IMR-90 (cell line): ENCODE results near the gene CLRN3. TPM values are rescaled to one million over a fixed set of nuclear protein-coding genes. Genes with fewer than 3 reads are reported as not detected.

Experiments
- ATAC-seq: fragments of 200-7000 bp; cut with Tn5 transposase; 2 replicates; pipeline ENCODE4 v1.9.1; 2020; ENCODE audit warnings: low read depth, mild to moderate bottlenecking, moderate library complexity
- Bru-seq: library from RNA; stranded (reverse); fragments of 400-500 nt; gene quantifications from one replicate; lab custom pipeline; 2021; lab: Mats Ljungman, UMichigan
- BruChase-seq, 2 experiments: library from RNA; stranded (reverse); fragments of 400-500 nt; gene quantifications; one replicate each; lab custom pipeline; 2021; lab: Mats Ljungman, UMichigan
- BruUV-seq: library from RNA; stranded (reverse); fragments of 400-500 nt; replicated peaks from 2 replicates; lab custom pipeline; 2021; lab: Mats Ljungman, UMichigan
- CTCF ChIA-PET: fragments of 300-600 bp; formaldehyde crosslinking; extraction: SDS; loops from one replicate; lab custom pipeline; 2021; ENCODE audit warnings: antibody characterized with exemption; lab: Yijun Ruan, JAX
- POLR2A ChIA-PET: fragments of 300-600 bp; sonication (Branson Sonifier 250); formaldehyde crosslinking; loops from one replicate; lab custom pipeline; 2022; ENCODE audit warnings: antibody characterized with exemption; ENCODE audit not compliant: unreplicated experiment; lab: Charles Lee
- DNase-seq: peaks from one replicate; pipeline ENCODE4 v3.0.0; 2013
- H2AFZ ChIP-seq: replicated peaks from 2 replicates; pipeline ENCODE3; 2013; ENCODE audit warnings: low read length, mild to moderate bottlenecking; ENCODE audit not compliant: poor library complexity
- H2AK5ac ChIP-seq: 2 replicates; pipeline ENCODE4 v1.6.1; 2013; ENCODE audit warnings: low read depth, low read length, inconsistent platforms
- H2AK9ac ChIP-seq: replicated peaks from 2 replicates; pipeline ENCODE3; 2013; ENCODE audit warnings: mild to moderate bottlenecking, low read depth, low read length, moderate library complexity; ENCODE audit not compliant: poor library complexity
- H2BK120ac ChIP-seq: 2 replicates; pipeline ENCODE4 v1.6.1; 2013; ENCODE audit warnings: low read depth, low read length, inconsistent platforms
- H2BK15ac ChIP-seq: 3 replicates; pipeline ENCODE4 v1.6.1; 2013; ENCODE audit warnings: low read depth, low read length, inconsistent platforms
- H2BK20ac ChIP-seq: 2 replicates; pipeline ENCODE4 v1.6.1; 2013; ENCODE audit warnings: low read depth, mild to moderate bottlenecking, inconsistent platforms, low read length, moderate library complexity
- H2BK5ac ChIP-seq: 2 replicates; pipeline ENCODE4 v1.6.1; 2013; ENCODE audit warnings: mild to moderate bottlenecking, low read depth, low read length, inconsistent platforms; ENCODE audit not compliant: poor library complexity, severe bottlenecking
- H3K14ac ChIP-seq: replicated peaks from 2 replicates; pipeline ENCODE4 v1.6.1; 2013; ENCODE audit warnings: low read depth, low read length, inconsistent platforms
- H3K18ac ChIP-seq: 2 replicates; pipeline ENCODE4 v1.6.1; 2013; ENCODE audit warnings: low read depth, low read length, control low read depth
- H3K23ac ChIP-seq: 2 replicates; pipeline ENCODE4 v1.6.1; 2013; ENCODE audit warnings: low read depth, low read length, inconsistent platforms
- H3K27ac ChIP-seq: 2 replicates; pipeline ENCODE4 v1.5.1; 2013; ENCODE audit warnings: mild to moderate bottlenecking, control low read depth, low read length; ENCODE audit not compliant: insufficient read depth
- H3K27me3 ChIP-seq: 2 replicates; pipeline ENCODE4 v1.6.1; 2013; ENCODE audit warnings: low read length; ENCODE audit not compliant: control insufficient read depth, insufficient read depth
- H3K36me3 ChIP-seq: 2 replicates; pipeline ENCODE4 v1.6.1; 2013; ENCODE audit warnings: low read length, mixed read lengths; ENCODE audit not compliant: control insufficient read depth, insufficient read depth
- H3K4ac ChIP-seq: 2 replicates; pipeline ENCODE4 v1.6.1; 2013; ENCODE audit warnings: low read depth, low read length, inconsistent platforms
- H3K4me1 ChIP-seq: 2 replicates; pipeline ENCODE4 v1.6.1; 2013; ENCODE audit warnings: low read length, mixed read lengths; ENCODE audit not compliant: control insufficient read depth, insufficient read depth
- H3K4me2 ChIP-seq: 2 replicates; pipeline ENCODE4 v1.6.1; 2013; ENCODE audit warnings: low read depth, mild to moderate bottlenecking, control low read depth, low read length, moderate library complexity
- H3K4me3 ChIP-seq: 2 replicates; pipeline ENCODE4 v1.5.1; 2013; ENCODE audit warnings: low read depth, mild to moderate bottlenecking, control low read depth, low read length, moderate library complexity; ENCODE audit not compliant: insufficient read depth
- H3K56ac ChIP-seq: 2 replicates; pipeline ENCODE4 v1.6.1; 2013; ENCODE audit warnings: low read length, inconsistent platforms; ENCODE audit not compliant: insufficient read depth; ENCODE audit errors: extremely low read depth
- H3K79me1 ChIP-seq, 2 experiments: 2 replicates each; pipeline ENCODE4 v1.6.1; 2013; ENCODE audit warnings: low read length in 2 of 2, inconsistent platforms in 1 of 2, low read depth in 1 of 2
- H3K9ac ChIP-seq: 2 replicates; pipeline ENCODE4 v1.6.1; 2013; ENCODE audit warnings: low read depth, low read length, control low read depth
- H3K9me1 ChIP-seq: 2 replicates; pipeline ENCODE4 v1.6.1; 2013; ENCODE audit warnings: low read length, inconsistent platforms; ENCODE audit not compliant: insufficient read depth
- H3K9me3 ChIP-seq: 2 replicates; pipeline ENCODE4 v1.6.1; 2013; ENCODE audit warnings: low read length; ENCODE audit not compliant: control insufficient read depth, insufficient read depth
- H4K20me1 ChIP-seq: 2 replicates; pipeline ENCODE4 v1.6.1; 2013; ENCODE audit warnings: low read length, inconsistent platforms; ENCODE audit not compliant: insufficient read depth
- H4K5ac ChIP-seq: 2 replicates; pipeline ENCODE4 v1.6.1; 2013; ENCODE audit warnings: mild to moderate bottlenecking, low read depth, low read length, control low read depth
- H4K8ac ChIP-seq, 2 experiments: 2 replicates each; pipeline ENCODE4 v1.6.1; 2013; ENCODE audit warnings: low read depth in 2 of 2, low read length in 2 of 2, control low read depth in 1 of 2, inconsistent platforms in 1 of 2
- H4K91ac ChIP-seq: 2 replicates; pipeline ENCODE4 v1.6.1; 2013; ENCODE audit warnings: low read depth, low read length, inconsistent platforms; ENCODE audit not compliant: insufficient read depth
- CEBPB ChIP-seq: IDR thresholded peaks from 2 replicates; pipeline ENCODE4 v1.6.1; 2012; ENCODE audit warnings: low read depth, low read length, improper control_type of control experiment
- CHD1 ChIP-seq: IDR thresholded peaks from 2 replicates; pipeline ENCODE4 v1.6.1; 2012; ENCODE audit warnings: low read depth, low read length, improper control_type of control experiment
- CTCF ChIP-seq: conservative IDR thresholded peaks from 2 replicates; pipeline ENCODE4 v1.5.1; 2012; ENCODE audit warnings: mild to moderate bottlenecking, low read depth, low read length, improper control_type of control experiment
- ELK1 ChIP-seq: fragments of 150-350 bp; IDR thresholded peaks from 2 replicates; pipeline ENCODE4 v1.6.1; 2016; ENCODE audit warnings: low read depth, mild to moderate bottlenecking, low read length, moderate library complexity, borderline replicate concordance
- FOS ChIP-seq: fragments of 150-350 bp; IDR thresholded peaks from 2 replicates; pipeline ENCODE4 v1.6.1; 2016; ENCODE audit warnings: low read depth, low read length
- MAFK ChIP-seq: IDR thresholded peaks from 2 replicates; pipeline ENCODE4 v1.6.1; 2012; ENCODE audit warnings: low read depth, low read length, improper control_type of control experiment
- NFE2L2 ChIP-seq: fragments of 150-350 bp; IDR thresholded peaks from 2 replicates; pipeline ENCODE4 v1.6.1; 2016; ENCODE audit warnings: low read depth, mild to moderate bottlenecking, low read length
- RCOR1 ChIP-seq: IDR thresholded peaks from 2 replicates; pipeline ENCODE4 v1.6.1; 2012; ENCODE audit warnings: mild to moderate bottlenecking, low read length, improper control_type of control experiment; ENCODE audit not compliant: insufficient replicate concordance
- SMC3 ChIP-seq: fragments of 150-350 bp; IDR thresholded peaks from 2 replicates; pipeline ENCODE4 v1.6.1; 2016; ENCODE audit warnings: low read depth, mild to moderate bottlenecking, antibody characterized with exemption, low read length, moderate library complexity
- USF2 ChIP-seq: fragments of 150-350 bp; IDR thresholded peaks from 2 replicates; pipeline ENCODE4 v1.6.1; 2017; ENCODE audit warnings: mild to moderate bottlenecking, antibody characterized with exemption, low read length, low read depth
- dilution Hi-C: fragments of 300-500 bp; cut with HindIII; formaldehyde crosslinking; loops from one replicate; pipeline ENCODE4 v1.14.3; 2018; ENCODE audit warnings: low sequenced_read_pairs; ENCODE audit not compliant: unreplicated experiment
- in situ Hi-C: fragments of 300-500 bp; cut with MboI; formaldehyde crosslinking; loops from 3 replicates; pipeline ENCODE4 v1.14.3; 2019; ENCODE audit warnings: low sequenced_read_pairs, inconsistent platforms, mixed read lengths
- intact Hi-C: fragments of 100-400 bp; cut with micrococcal nuclease; formaldehyde crosslinking; loops from 2 replicates; pipeline ENCODE4 v1.10.0; 2022
- long read RNA-seq: library from polyadenylated mRNA; unstranded; transcript quantifications from one replicate; pipeline ENCODE4 v2.0.0, GENCODE V29; 2021; ENCODE audit not compliant: unreplicated experiment
- polyA plus RNA-seq, 3 experiments: library from polyadenylated mRNA; depleted of rRNA; stranded (reverse); fragments of >200 nt; gene quantifications; 2 replicates each; pipeline ENCODE4 v1.2.3, GENCODE V29; 2012; ENCODE audit warnings: low replicate concordance in 1 of 3
- total RNA-seq: library from RNA; depleted of rRNA; stranded (reverse); fragments of >200 nt; gene quantifications from 2 replicates; pipeline ENCODE4 v1.2.3, GENCODE V29; 2012; rRNA removed

The CLRN3 gene
- total RNA-seq (not detected in 2 replicates), polyA plus RNA-seq (2012; rRNA removed) (not detected in 2 replicates), Bru-seq, nascent RNA (not detected), BruChase-seq, experiment 1, labeled RNA remaining after a 6-hour chase (percentile 5 among the genes with signal in this experiment), BruChase-seq, experiment 2, labeled RNA remaining after a 2-hour chase (not detected)
- not detected in 2 replicates for polyA plus RNA-seq (2012; cell fraction: cytosol; rRNA removed)
- not detected in 2 replicates for polyA plus RNA-seq (2012; cell fraction: nucleus; rRNA removed; ENCODE audit: low replicate concordance)
- long read RNA-seq, result 0 reads

GRCh38 chr10:127892743-127893142 lies at the start of gene CLRN3:
CLRN3 (minus strand) TSS chr10:127892941; CDS start chr10:127892784, 157 bp downstream.
- no peaks in the 10 kb centered on the region for H3K4me1 ChIP-seq
- no peak within 1 kb of the TSS for H2BK15ac ChIP-seq
- no peaks in the 10 kb centered on the region for H3K27me3 ChIP-seq
- no peak within 1 kb of the TSS for H3K23ac ChIP-seq
- intact Hi-C loops (no loop called here), dilution Hi-C loops (no loop called here), in situ Hi-C loops (no loop called here)
- no peak within 1 kb of the TSS for H2BK5ac ChIP-seq
- H4K20me1 ChIP-seq, result no peaks in the 10 kb centered on the region
- H2BK20ac ChIP-seq, result no peak within 1 kb of the TSS
- H3K79me1 ChIP-seq, result no peaks in the 10 kb centered on the region
- BruUV-seq, result no TSS peak
- ChIA-PET POLR2A (no interaction called here), CTCF (no interaction called here)
- H3K4me2 ChIP-seq, result no peak within 1 kb of the TSS
- no peak within 1 kb of the TSS for H2AK5ac ChIP-seq
- H3K4me3 ChIP-seq, result no peak within 1 kb of the TSS
- no peak for TF ChIP-seq RCOR1
- TF ChIP-seq FOS, result no peak
- TF ChIP-seq MAFK, result no peak
- TF ChIP-seq CEBPB, result no peak
- TF ChIP-seq CHD1, result no peak
- TF ChIP-seq CTCF, result no peak
- no peak for TF ChIP-seq USF2
- TF ChIP-seq NFE2L2, result no peak
- no peak for TF ChIP-seq SMC3
- TF ChIP-seq ELK1, result no peak
- H3K9me3 ChIP-seq, result no peaks in the 10 kb centered on the region
- H3K4ac ChIP-seq, result no peak within 1 kb of the TSS
- no peak within 1 kb of the TSS for H3K27ac ChIP-seq
- DNase-seq (no peak), ATAC-seq (no peak)
- no peak within 1 kb of the TSS for H4K5ac ChIP-seq
- no peak within 1 kb of the TSS for H3K18ac ChIP-seq
- no peak within 1 kb of the TSS for H3K9ac ChIP-seq
- H2AK9ac ChIP-seq, result no peak within 1 kb of the TSS
- no peak within 1 kb of the TSS for H2AFZ ChIP-seq
- no peak within 1 kb of the TSS for H3K56ac ChIP-seq
- no peak within 1 kb of the TSS for H4K91ac ChIP-seq
- H4K8ac ChIP-seq, result no peak within 1 kb of the TSS
- no peak within 1 kb of the TSS for H2BK120ac ChIP-seq
- no peaks in the 10 kb centered on the region for H3K9me1 ChIP-seq
- no peaks in the 10 kb centered on the region for H3K36me3 ChIP-seq
- no peak within 1 kb of the TSS for H3K14ac ChIP-seq
